Midbrain (tissue), 1 donor: ENCODE results near the gene CASP7.

Experiments
- DNase-seq: peaks from one replicate; lab custom pipeline; 2025; lab: John Stamatoyannopoulos, UW

Gene CASP7

DNA sequence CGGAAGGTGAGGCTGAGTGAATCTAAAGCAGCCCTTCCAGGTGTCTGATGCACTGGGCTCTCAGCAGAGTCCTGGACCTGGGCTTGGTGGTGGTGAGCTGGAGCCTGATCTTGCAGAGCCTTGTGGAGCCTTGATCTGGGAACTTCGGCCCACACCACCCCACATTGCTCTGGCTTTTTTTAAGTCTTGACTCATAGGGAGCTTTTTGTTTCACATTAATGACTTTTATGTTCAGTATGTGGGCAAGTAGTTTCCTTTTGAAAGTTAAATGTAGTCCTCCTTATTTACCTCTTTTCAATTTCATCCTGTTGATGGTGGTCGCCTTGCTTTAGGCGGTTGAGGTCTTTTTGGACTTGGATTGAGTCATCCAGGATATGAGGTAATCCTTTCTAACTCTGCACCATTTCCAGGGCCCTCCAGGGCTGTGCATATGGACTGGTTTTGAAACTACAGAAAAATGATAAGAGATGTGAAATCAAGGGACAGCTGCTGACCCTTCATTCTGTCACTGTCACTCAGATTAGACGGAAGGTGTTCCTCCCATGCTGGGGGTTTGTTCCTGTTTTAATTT is 12.9 kb upstream of the CASP7 start:
- DNase-seq: no peak

DNA sequence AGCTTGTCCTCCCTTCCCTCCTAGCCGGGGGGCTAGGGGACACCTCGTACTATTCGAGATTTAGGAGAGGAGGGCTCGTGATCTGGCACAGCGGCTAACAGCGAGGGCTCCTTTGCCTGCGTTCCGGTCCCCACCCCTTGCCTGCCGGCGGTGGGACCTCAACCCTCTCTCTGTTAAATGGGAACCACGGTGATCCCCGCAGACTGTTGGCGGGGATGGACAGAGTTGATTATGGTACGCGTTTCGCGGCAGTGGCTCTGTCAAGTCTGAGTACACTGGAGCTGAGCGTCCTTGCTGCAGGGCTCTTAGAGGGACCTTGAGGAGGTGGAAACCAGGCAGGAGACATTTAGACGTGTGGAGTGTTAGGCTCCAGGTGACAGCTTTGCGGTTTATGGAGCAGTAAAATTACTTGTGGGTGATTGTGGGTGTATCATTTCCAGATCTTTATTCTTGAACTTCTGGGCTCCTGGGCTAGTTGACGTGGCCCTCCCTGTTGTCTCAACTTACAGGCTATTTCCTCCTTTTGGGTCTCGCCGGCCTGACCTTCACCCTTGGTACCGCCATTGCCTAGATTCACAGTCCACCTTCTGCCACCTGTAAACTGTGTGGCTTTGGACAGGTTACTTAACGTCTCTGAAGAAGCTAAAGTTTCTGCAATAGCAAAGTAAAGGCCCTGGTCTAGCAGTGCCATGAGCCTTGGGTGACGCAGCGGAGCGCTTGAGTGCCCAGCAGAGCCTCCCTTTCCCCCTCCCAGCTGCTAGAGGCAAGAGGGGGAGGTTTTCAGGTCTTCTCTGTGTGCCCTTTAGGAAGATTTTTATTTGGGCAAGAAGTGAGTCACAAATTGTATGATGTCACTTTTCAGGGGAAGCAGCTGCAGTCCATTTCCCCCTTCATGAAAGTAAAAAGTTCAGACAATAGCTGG is 739 bp downstream of the CASP7 start:
- no peak for DNase-seq

DNA sequence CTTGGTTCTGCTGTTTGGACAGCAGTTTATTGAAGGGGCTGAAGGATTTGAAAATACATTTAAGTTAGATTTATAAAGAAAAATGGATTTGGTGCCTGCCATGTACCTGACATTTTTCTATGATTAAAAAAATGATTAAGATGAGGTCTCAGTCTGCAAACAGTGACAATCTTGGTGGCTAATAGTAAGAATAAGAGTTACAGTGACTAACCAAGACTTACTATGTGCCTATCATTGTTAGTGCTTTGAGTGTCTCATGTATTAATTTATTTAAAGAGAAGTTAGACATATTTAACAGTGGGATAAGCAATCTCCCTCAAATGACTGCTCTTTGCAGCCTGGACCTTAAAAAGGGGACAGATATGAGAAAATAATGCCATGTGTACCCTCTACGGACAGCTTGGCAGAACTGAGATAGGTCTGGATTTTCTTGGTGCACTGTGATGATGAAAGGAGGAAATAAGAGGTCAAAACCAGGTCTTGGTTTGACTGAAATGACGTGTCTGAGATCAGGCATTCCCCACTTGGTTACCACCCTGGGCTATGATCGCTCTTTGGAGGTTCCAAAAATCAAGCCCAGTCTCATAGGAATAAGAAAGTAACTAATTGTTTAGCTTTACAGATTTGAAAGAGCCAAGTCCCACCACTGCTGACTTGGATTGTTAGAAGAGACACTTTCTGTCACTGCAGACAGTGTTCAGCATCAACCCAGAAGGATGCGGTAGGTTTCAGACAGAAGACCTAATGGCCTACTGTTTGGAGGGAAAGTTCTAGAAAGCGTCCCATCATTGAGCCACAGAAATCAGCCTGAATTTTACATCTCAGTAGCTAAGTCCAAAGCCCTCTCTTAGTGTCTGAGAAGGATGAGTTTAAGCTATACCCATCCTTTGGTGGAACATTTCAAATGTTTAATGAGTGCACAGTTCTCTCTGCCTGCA is 2.1 kb downstream of the CASP7 start:
- no peak for DNase-seq

DNA sequence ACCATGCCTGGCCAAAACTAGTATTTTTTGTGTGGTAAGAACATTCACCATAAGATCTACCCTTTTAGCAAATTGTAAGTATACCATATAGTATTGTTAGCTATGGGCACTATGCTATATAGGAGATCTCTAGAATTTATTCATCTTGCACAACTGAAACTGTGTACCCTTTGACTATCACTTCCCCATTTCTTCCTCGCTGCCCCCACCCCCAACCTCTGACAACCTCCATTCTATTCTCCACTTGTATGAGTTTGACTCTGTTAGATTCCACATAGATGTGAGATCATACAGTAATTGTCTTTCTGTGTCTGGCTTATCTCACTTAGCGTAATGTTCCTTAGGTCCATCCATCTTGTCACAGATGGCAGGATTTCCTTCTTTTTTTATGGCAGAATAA is 3.6 kb downstream of the CASP7 start:
- DNase-seq: no peak

DNA sequence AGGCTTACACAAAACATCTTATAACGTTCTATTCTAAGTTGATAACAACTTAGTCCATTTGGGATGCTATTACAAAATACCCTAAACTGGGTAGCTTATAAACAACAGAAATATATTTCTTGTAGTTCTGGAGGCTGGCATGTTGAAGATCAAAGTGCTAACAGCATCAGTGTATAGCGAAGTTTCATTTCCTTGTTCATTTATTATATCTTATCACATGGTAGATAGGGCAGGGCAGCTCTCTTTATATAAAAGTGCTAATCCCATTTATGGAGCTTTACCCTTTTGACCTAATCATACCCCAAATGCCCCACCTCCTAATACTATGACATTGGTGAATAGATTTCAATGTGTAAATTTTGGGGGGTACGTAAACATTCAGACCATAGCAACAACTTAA is 6.3 kb downstream of the CASP7 start:
- DNase-seq: no peak

DNA sequence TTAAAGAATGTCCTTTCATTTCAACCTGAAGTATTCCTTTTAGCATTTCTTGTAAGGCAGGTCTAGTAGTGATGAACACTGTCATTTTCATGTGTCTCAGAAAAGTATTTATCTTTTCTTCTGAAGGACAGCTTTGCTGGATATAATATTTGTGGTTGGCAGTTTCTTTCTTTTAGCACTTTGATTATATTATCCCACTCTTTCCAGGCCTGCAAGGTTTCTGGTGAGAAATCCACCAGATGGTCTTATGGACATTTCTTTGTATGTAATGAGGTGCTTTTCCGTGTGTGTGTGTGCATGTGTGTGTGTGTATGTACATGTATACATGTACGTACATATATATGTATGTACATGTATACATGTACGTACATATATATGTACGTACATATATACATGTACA is 7.3 kb downstream of the CASP7 start:
- no peak for DNase-seq

DNA sequence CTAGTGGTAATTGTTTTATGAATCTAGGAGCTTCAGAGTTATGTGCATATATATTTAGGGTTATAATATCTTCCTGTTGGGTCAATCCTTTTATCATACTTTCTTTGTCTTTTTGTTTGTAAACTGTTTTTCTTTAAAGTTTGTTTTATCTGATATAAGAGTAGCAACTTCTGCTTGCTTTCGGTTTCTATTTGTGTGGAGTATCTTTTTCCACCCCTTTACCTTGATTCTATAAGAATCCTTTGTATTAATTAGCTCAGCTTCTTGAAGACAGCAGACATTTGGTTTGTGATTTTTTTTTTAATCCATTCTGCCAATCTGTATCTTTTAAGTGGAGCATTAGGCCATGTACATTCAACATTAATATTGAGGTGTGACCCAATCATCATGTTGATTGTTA is 9.3 kb downstream of the CASP7 start:
- no peak for DNase-seq

DNA sequence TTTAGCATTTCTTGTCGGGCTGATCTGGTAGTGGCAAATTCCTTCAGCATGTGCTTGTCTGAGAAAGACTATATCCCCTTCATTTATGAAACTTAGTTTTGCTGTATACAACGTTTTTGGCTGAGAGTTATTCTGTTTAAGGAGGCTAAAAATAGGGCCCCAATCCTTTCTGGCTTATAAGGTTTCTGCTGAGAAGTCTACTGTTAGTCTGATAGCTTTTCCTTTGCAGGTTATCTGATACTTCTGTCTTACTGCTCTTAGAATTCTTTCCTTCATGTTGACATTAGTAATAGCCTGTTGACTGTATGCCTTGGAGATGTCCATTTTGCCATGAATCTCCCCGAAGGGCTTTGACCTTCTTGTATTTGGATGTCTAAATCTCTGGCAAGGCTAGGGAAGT is 9.9 kb downstream of the CASP7 start:
- no peak for DNase-seq

DNA sequence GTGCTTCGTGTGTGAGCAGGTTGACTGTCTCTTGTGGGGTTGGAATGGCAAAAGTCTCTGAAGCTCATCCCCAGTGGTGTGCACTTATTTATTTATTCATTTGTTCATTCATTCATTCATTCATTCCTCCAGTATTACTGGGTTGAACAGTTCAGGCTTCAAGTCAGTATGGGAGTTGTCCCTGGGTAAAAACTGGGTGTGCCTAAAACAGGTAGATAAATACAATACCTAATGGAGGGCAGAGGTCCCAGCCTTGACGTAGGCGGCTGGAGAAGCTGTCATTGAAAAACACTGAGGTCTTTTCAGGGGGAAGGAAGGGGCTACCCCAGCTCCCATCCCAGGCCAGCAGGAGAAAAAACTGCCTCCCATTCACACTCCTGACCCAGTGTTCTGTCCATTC is 11.0 kb downstream of the CASP7 start:
- DNase-seq: no peak

DNA sequence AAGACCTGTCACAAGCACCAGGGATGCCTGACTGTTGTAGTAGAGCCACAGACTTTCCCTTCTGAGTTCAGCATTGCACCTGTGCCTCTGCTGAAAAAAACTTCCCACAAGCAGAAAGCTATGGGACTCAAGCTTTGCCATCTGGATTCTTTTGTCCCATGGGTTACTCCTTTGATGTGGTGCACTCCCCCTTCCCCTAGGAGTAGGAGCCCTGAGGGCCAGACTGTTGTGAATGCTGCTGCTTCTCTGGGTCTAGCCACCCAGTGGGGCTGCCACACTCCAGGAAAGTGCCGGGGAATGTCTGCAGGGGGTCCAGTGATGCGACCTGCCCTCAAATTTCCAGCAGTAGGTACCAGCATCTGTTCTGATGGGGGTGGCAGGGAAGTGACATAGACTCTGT is 11.7 kb downstream of the CASP7 start:
- DNase-seq: no peak

DNA sequence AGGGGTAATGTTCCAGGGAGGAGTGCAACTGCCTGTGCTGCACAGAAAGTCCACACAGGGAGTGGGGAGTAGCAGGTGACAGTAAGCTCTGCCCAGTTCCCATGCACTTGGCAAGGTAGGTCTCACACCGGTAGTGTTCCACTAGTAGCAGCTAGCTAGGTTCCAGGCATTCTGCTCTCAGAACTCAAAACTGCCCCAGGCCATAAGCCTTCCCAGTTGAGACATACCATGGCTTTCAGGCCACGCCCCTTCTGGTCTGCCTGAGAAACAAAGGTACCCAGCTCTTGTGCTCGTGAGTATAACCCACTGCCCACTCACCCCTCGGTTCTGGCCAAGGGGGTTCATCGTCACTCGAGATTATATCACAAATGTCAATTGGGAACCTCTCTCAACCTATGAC is 12.6 kb downstream of the CASP7 start:
- DNase-seq: no peak

DNA sequence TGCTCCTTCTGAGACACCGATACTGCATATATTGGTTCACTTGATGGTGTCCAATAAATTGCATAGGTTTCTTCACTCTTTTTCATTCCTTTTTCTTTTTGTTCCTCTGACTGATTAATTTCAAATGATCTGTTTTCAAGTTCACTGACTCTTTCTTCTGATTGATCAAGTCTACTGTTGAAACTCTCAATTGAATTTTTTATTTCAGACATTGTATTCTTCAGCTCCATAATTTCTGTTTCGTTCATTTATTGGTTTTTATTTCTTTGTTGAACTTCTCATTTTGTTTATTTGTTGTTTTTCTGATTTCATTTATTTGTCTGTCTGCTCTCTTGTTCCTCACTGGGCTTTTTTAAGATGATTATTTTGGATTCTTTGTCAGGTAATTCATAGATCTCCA is 13.6 kb downstream of the CASP7 start:
- no peak for DNase-seq

DNA sequence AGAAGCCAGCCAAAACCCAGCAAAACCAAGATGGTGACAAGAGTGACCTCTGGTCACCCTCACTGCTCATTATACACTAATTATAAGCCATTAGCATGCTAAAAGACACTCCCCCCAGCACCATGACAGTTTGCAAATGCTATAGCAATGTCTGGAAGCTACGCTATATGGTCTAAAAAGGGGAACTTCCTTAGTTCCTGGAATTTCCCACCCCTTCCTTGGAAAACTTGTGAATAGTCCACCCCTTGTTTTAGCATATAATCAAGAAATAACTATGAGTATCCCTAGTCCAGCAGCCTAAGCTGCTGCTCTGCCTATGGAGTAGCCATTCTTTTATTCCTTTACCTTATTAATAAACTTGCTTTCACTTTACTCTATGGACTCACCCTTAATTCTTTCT is 16.0 kb downstream of the CASP7 start:
- no peak for DNase-seq

DNA sequence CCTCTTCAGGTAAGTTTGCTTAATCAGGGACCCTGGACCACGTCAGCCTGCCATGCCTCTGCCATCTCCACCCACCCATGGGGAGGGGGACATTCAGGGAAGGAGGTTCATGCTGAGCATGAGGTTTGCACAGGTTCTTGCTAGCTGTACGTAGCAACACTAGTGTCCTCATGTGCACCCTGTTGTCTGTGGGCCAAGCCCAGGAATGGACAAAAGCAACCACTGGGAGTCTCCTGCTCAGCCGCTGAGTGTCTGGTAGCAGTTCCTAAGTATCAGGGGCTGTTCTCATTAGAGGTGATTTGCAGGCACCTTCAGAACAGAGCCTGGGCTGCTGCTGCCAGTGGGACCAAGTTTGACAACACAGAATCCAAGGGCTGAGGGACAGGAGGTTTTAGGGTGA is 17.9 kb downstream of the CASP7 start:
- no peak for DNase-seq

DNA sequence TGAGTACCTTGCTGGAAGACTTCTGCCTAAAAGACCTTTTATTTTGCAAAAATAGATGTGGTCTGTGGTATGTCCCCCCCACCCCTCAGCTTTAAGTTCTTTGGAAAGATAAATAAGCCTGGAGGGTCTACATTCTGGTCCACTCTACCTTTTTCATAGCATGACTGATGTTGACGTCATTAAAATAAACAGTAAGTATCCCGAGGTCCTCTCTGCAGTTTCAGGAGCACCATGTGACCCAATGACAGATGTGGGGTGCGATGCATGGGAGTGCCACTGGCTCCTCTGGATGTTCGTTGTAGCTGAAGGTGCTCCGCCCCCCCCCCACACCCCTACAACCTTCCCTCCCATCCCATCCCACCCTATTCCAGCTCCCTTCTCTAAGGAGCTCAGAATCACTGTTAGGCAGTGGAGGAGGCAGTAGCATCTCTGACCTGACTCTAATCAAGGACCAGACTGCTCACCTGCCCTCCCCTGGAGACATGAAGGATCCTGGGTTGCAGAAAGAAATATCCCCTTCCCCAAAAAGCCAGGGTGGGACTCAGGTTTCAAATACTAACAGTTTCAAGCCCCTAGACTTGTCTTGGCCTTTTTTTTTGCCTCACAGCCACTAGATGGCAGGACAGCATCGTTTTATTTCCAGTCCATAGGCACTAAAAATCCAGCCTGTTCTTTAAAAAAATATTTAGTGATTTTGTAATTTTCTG is 25.1 kb downstream of the CASP7 start:
- DNase-seq: peak; percentile 56

DNA sequence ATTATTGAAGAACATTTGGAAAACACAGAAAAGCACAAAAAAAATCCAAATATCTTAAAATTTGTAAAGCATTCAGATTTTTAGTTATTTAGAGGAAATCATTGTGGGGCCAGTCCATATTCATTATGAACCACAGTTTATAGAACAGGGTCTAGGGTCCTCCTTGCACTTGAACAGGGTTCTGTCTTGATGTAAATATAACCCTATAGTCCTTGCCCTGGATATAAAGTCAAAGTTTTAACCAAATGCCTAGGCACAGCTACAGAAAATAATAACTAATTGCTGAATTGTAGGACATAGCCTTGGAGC is 25.6 kb downstream of the CASP7 start:
- no peak for DNase-seq

DNA sequence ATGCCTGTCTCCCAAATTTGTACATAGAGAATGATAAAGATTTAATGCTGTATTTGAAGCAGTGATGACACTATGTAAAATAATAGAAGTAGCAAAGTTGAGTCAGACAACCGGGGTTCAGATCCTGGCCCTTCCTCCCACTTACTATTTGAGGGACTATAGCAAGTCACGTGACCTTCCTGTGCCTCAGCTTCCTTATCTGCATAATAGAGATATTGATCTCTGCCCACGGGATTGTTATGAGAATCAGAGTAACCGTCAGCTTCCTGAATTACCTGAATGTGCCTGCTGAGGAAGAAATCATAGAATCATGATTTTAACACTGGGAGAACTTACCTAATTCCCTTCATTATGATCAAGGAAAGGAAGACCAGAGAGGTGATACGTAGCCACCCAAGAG is 26.9 kb downstream of the CASP7 start:
- no peak for DNase-seq

DNA sequence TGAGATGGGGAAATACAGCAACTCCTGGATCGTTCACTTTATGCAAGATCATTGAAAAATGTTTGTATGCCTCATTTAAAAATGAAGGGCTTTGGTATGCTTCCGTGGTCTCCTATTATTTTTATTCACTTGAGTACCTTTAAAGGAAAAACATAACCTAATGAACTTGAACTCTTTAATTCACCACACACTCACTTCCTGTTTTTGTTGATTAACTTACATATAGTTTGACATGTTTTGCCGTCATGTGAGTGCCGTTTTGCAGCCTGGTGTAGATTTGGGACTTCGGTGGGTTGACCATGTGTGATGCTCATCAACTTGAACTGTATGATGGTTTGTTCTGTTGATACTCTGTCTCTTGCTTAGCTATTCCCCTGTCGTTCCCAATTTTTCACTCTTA is 28.9 kb downstream of the CASP7 start:
- no peak for DNase-seq

DNA sequence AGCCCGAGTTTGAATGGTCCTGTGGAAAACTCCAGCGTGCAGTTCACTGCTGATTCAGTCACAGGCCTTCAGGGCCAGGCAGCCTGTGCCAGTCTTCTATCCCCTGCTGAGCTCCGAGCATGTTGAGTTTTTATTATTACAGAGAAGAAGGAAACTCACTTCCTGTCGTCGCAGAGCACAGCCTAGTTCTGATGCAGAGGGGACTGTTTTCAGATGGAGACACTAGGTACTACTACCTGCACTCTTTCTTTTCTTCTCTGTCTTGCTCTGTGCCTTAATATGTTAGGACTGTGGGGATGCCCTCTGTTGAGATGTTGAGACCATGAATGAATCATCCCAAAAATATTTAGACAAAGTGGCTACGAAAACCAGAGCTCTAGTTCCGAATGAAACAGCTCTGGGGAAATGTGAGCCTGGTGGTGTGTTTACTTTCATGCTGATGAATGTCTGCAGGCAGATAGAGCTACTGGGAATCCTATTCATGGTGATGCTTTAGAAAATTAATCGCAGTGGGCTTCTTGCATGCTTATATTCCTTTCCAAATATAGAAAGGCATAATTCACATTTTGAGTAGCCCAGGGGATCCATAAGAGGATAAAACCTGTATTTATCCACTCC is 29.6 kb downstream of the CASP7 start:
- DNase-seq: no peak

DNA sequence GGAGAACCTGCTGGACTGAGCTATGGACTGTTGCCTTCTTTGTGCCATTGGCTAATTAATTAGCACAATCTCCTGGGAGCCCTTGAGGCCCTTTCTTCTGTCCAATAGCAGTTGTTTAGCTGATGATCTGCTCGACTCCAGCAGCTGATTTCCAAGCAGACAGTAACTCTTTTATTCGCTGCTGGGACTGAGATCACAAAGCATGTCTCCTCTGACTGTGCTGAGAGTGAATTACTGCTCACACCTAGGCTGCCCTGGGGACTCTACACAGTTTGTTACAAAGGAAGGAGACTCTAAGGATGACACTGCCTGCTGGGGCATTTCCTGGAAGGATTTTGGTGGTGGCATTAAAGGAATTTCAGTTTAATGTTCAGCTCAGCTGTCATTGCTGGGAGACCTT is 31.4 kb downstream of the CASP7 start:
- DNase-seq: peak; percentile 14

DNA sequence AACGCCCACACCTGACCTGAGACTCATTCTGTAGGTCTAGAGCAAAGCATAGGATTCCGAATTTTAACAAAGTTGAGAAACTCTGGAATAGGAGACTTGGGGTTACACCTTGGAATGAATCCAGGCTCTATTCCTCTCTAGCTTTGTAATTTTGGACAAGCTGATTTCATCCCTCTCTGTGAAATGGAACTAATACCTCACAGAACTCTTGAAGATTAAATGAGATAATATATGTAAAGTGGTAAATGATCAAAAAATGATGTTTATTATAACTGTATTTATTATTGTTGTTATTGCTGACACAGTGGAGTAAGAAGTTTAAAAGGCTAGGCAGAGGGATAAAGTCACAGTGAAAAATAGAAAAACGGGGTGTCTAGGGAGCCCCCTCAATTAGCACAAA is 32.3 kb downstream of the CASP7 start:
- DNase-seq: no peak
